Measurements from ENCODE around the gene ZCCHC24. TPM values are rescaled to one million over a fixed set of nuclear protein-coding genes. Genes with fewer than 3 reads are reported as not detected.

Gene ZCCHC24
- total RNA-seq, 1 experiment from 2014 or later = 6.0 TPM

- Histone ChIP-seq H3K4me1 (replicated peaks; ENCODE audit: insufficient read depth) (peaks cover 14% of the 10 kb centered on the region; the same call in 1 of the 2 replicates), H3K36me3 (ENCODE audit: low read depth) (no peaks in the 10 kb centered on the region), H4K20me1 (ENCODE audit: insufficient read depth) (no peaks in the 10 kb centered on the region), H3K9me2 (ENCODE audit: insufficient read depth) (no peaks in the 10 kb centered on the region), H2AFZ (no peak overlapping the region), H3K79me2 (ENCODE audit: low read depth) (no peaks in the 10 kb centered on the region), H3K27ac (no peak overlapping the region), H3K4me2 (no peak overlapping the region), H3K27me3 (ENCODE audit: insufficient read depth, low read depth) (no peaks in the 10 kb centered on the region), H3K4me3 (no peak overlapping the region), H3K9me3 (ENCODE audit: insufficient read depth, low read depth) (no peaks in the 10 kb centered on the region), H3F3A (ENCODE audit: insufficient read depth, low read depth) (no peaks in the 10 kb centered on the region)
- TF ChIP-seq CTCF (conservative IDR thresholded peaks at IDR 0.05) (no peak), EZH2 (IDR thresholded peaks at IDR 0.05; ENCODE audit: low read depth) (no peak)
- ChIA-PET POLR2A (ENCODE audit: unreplicated experiment) (no interaction called here), CTCF (interaction anchor here (0.5 kb wide), 1 partner anchor 1604 kb away, joined by 3 read pairs; no protein-coding TSS in a partner anchor)
- intact Hi-C loops (cut with micrococcal nuclease; ENCODE audit: unreplicated experiment) = no loop called here
- DNase-seq = no peak
- BruUV-seq (replicated peaks) = no TSS peak
Measured at GRCh38 chr10:79476645-79477044, 31.2 kb upstream of the ZCCHC24 start.

GRCh38 chr10:79475877-79476276 lies 30.5 kb upstream of the ZCCHC24 start:
- no peaks in the 10 kb centered on the region for H3K9me2 ChIP-seq (ENCODE audit: insufficient read depth)
- no peak overlapping the region for H3K27ac ChIP-seq
- H3K36me3 ChIP-seq (ENCODE audit: low read depth) = no peaks in the 10 kb centered on the region
- TF ChIP-seq CTCF (conservative IDR thresholded peaks at IDR 0.05) (no peak), EZH2 (IDR thresholded peaks at IDR 0.05; ENCODE audit: low read depth) (no peak)
- no peaks in the 10 kb centered on the region for H3K79me2 ChIP-seq (ENCODE audit: low read depth)
- H3K4me1 ChIP-seq (replicated peaks; ENCODE audit: insufficient read depth) = peaks cover 14% of the 10 kb centered on the region; the same call in 1 of the 2 replicates
- H4K20me1 ChIP-seq (ENCODE audit: insufficient read depth) = no peaks in the 10 kb centered on the region
- no peak overlapping the region for H3K4me3 ChIP-seq
- intact Hi-C loops (cut with micrococcal nuclease; ENCODE audit: unreplicated experiment) = no loop called here
- DNase-seq = no peak
- H3K4me2 ChIP-seq = no peak overlapping the region; the same call in 1 of the 2 replicates
- no peaks in the 10 kb centered on the region for H3K9me3 ChIP-seq (ENCODE audit: insufficient read depth, low read depth)
- CTCF ChIA-PET = no interaction called here
- no peaks in the 10 kb centered on the region for H3K27me3 ChIP-seq (ENCODE audit: insufficient read depth, low read depth)
- H2AFZ ChIP-seq = no peak overlapping the region
- POLR2A ChIA-PET (ENCODE audit: unreplicated experiment) = no interaction called here
- no TSS peak for BruUV-seq (replicated peaks)
- H3F3A ChIP-seq (ENCODE audit: insufficient read depth, low read depth) = no peaks in the 10 kb centered on the region

GRCh38 chr10:79475119-79475653 lies 29.8 kb upstream of the ZCCHC24 start:
- intact Hi-C loops (cut with micrococcal nuclease; ENCODE audit: unreplicated experiment) = no loop called here

More at GRCh38 chr10:79475119-79475653, 29.8 kb upstream of the ZCCHC24 start:
- Histone ChIP-seq H2AFZ (no peak overlapping the region), H3K27me3 (ENCODE audit: insufficient read depth, low read depth) (no peaks in the 10 kb centered on the region), H3K79me2 (ENCODE audit: low read depth) (no peaks in the 10 kb centered on the region), H3K27ac (no peak overlapping the region), H3K9me3 (ENCODE audit: insufficient read depth, low read depth) (no peaks in the 10 kb centered on the region), H3F3A (ENCODE audit: insufficient read depth, low read depth) (no peaks in the 10 kb centered on the region), H3K4me2 (no peak overlapping the region; the same call in 1 of the 2 replicates), H3K4me1 (replicated peaks; ENCODE audit: insufficient read depth) (peaks cover 14% of the 10 kb centered on the region; the same call in 1 of the 2 replicates), H3K36me3 (ENCODE audit: low read depth) (no peaks in the 10 kb centered on the region), H4K20me1 (ENCODE audit: insufficient read depth) (no peaks in the 10 kb centered on the region), H3K9me2 (ENCODE audit: insufficient read depth) (no peaks in the 10 kb centered on the region), H3K4me3 (no peak overlapping the region)
- no TSS peak for BruUV-seq (replicated peaks)
- no peak for DNase-seq
- CTCF ChIA-PET = no interaction called here
- POLR2A ChIA-PET (ENCODE audit: unreplicated experiment) = no interaction called here
- TF ChIP-seq CTCF (conservative IDR thresholded peaks at IDR 0.05) = no peak
- TF ChIP-seq EZH2 (IDR thresholded peaks at IDR 0.05; ENCODE audit: low read depth) = no peak

Measured in PC-9 (cell line).